Omental fat pad (tissue), 4 donors: ENCODE data around the gene HTRA2. TPM values are rescaled to one million over a fixed set of nuclear protein-coding genes. Genes with fewer than 3 reads are reported as not detected.

Experiments
- ATAC-seq: fragments of 150-250 bp; one replicate; pipeline ENCODE4 v1.9.1; 2016; ENCODE audit warnings: mild to moderate bottlenecking, moderate library complexity; ENCODE audit not compliant: low FRiP score
- DNase-seq: peaks from one replicate; pipeline ENCODE4 v3.0.0-alpha.2; 2019; ENCODE audit warnings: low spot score
- CTCF ChIP-seq, 3 donors: fragments of 450-650 bp; IDR thresholded peaks; one replicate each; pipeline ENCODE4 v1.5.1; 2016 to 2017; ENCODE audit warnings: antibody characterized with exemption in 3 of 3, mild to moderate bottlenecking in 3 of 3, moderate library complexity in 2 of 3
- total RNA-seq, 4 donors: library from RNA; depleted of rRNA; stranded (reverse); fragments of >200 nt; gene quantifications; one replicate each; pipeline ENCODE4 v1.1.0, GENCODE V29; 2016

The HTRA2 gene
- total RNA-seq, 4 donors from 2014 or later: 30.7 to 45.6 (median 36.8) TPM

DNA sequence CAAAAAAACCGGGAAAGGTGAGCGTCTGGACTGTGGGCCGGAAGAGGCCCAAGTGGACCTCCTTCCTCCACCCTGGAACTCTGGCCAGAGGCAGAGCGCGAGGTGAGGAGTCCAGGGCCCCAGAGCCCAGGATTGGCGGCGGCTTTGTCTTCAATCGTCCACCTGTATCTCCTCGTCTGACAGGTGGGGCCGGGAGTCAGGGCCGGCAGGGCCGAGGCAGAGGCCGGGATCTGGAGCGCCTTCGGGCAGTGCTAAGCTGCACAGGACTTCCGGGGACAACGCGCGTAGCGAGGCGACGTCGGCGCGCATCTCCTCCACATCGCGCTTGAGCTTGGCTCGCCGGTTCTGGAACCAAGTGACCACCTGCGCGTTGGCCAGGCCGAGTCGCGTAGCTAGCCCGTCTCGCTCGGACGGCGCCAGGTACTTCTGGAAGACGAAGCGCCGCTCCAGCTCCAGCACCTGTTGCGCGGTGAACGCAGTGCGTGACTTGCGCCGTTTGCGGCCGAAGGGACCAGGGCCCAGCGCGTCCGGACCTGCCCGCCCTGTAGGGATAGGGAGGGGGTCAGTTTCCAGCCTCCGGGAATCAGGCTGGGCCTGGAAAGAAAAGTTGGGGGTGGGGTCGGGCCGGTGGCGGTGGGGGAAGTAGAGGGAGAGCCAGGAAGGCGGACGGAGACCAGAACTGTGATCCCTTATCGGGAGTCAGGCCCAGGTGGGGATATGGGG, 31.8 kb upstream of the HTRA2 start:
- ATAC-seq (peak; percentile 27), DNase-seq (no peak)
- TF ChIP-seq CTCF (IDR thresholded peaks at IDR 0.05): no peak

DNA sequence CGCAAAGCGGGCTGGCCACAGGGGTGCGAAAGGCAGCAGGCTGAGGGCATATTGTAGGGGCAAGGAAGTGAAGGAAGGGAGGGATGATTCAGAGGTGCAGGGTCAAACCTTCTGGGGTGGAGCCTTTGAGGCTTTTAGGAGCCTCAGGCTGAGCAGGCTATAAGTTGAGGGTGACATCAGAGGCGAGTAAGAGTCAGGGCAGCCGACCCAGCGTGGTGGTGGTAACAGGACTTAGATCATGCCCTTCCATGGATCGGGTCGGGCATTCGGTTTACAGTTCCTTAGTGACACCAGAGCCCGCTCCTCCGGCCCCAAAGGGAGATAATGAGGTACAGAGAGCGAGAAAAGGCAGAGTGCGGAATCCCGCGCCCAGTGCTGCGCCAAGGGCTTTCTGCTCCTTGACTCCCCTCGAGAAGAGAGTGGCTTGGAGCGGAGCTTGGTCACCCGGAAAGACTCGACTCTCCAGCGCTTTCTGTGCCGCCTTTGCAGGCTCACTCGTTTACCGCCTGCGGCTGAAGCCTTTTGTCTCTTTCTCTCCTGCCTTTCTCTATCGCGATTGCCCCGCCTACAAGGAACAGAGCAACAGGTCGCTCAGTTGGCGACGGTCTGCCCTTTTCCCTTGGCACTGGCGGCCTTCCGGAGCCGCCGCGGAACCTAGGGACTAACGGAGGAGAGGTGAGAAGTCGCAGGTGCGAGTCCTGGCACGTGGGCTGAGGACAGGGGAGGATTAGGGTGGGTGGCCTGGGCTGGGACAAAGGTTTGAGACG, 31.1 kb upstream of the HTRA2 start:
- ATAC-seq: no peak

GRCh38 chr2:74499267-74499939, 30.3 kb upstream of the HTRA2 start, which contains the start of gene LBX2:
Gene LBX2 (minus strand): TSS chr2:74499603. CDS start chr2:74499537, 66 bp downstream.
- no peak for TF ChIP-seq CTCF (IDR thresholded peaks at IDR 0.05)
- no peak for DNase-seq
- ATAC-seq: no peak

More for the DNA sequence above, 31.1 kb upstream of the HTRA2 start:
- no peak for TF ChIP-seq CTCF (IDR thresholded peaks at IDR 0.05)
- no peak for DNase-seq

DNA sequence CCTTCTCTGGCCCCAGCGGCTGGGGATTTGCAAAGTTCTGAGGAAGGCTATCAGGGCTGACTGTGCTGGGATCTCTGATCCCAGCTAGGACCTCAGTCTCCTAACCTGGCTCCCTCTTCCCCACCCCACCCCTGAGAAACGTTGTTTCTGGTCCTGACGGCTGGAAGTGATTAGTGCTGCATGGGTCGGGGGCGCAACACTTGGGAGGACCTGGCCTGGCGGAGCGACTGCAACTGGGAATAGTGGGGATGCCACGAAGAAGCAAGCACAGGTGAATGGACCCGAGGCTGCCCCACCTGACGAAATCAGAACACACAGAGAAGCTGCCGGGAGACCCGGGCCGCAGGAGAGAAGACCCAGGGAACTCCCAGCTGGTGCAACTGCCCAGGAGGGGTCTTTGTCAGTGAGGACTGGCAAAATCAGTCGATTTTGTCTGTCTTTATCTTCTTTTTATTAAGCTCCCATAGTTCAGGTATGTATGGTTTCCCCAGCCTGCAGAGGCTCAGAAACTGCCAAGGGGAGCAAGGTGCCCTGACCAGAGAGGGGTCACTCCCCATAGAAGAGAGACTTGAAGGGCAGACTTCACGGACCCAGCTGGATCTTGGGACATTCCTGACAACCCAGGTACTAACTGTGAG, 29.7 kb upstream of the HTRA2 start:
- ATAC-seq (no peak), DNase-seq (no peak)
- no peak for TF ChIP-seq CTCF (IDR thresholded peaks at IDR 0.05)

DNA sequence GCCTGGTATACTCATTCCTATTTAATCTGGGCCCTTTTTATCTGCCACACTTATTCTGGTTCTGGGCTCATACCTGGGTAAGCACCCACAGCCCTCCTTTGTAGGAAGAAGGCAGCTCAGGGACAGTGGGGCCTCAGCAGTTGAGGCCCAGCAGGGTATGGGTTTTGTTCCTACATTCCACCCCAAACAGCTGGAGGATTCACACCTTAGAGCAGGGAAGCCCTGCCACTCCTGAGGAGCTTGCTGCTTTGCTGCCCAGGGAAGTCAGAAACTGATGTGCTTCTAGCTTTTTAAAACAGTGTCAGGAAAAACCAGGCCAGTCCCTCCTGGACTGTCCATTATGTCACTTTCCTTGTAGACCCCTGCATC, 29.2 kb upstream of the HTRA2 start:
- DNase-seq (no peak), ATAC-seq (no peak)
- no peak for TF ChIP-seq CTCF (IDR thresholded peaks at IDR 0.05)

DNA sequence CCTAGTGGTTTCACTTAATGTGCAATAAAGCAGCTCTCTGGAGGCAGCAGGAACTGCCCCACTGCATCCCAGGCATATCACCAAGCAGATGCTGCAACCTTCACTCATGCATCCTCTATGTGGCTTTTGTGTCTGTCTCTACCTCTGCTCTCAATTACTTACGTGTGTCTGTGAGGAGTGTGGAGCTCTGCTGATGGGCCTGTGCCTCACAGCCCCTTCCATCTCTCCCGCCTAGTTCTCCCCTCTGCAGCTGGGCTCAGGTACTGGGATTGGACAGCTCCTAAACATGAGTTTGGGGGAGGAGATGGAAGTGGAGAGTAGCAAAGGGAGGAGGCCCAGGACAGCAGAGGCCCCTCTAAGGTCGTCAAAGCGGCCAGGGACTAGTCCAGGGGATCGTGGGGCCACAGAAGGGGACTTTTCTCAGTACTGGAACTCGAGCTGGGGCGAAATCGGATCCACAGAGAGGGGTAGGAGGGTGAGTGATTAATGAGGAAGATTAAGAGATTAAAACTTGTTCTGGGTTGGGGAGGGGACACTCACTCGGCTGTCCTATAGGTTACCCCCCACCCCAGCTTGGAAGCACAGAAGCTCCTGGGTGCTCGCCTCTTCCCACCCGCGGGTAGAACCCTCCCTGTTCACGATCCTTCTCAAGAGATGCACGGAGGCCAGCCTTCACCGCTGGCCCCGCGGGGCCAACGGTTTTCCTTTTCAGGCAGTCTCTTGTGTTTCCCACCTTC, 28.2 kb upstream of the HTRA2 start:
- TF ChIP-seq CTCF (IDR thresholded peaks at IDR 0.05): no peak
- DNase-seq: no peak
- ATAC-seq: no peak
